IPS-18c (cell line): ENCODE measurements around the gene PTGDR2.

Experiments
- H3K4me3 ChIP-seq: 2 replicates; pipeline ENCODE4 v1.7.0; 2013; ENCODE audit warnings: low read depth, mild to moderate bottlenecking, low read length, moderate library complexity; ENCODE audit not compliant: insufficient read depth
- H3K9me3 ChIP-seq: one replicate; pipeline ENCODE4 v1.6.1; 2013; ENCODE audit warnings: mild to moderate bottlenecking, low read length, moderate library complexity; ENCODE audit not compliant: control insufficient read depth, insufficient read depth

Gene PTGDR2

DNA sequence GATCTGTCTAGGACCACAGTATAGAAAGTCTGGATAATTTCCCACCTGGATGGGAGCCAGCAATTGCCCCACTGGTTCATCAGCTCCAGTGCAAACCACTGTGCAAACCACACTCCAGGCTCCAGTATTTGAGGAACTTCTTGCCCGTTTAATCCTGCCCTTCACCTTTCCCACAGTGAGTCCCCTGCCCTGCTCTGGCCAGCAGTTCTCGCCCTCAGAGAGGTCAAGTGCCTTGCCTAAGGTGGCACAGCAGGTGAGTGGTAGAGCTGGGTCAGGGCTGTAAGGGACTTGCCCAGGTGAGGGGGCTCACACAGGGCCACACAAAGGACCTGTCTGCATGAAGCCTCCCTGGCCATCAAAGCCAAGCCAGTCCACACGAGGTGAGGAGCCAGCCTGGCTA is 46.5 kb downstream of the PTGDR2 start:
- no peak overlapping the region for H3K4me3 ChIP-seq
- H3K9me3 ChIP-seq = no peaks in the 10 kb centered on the region

DNA sequence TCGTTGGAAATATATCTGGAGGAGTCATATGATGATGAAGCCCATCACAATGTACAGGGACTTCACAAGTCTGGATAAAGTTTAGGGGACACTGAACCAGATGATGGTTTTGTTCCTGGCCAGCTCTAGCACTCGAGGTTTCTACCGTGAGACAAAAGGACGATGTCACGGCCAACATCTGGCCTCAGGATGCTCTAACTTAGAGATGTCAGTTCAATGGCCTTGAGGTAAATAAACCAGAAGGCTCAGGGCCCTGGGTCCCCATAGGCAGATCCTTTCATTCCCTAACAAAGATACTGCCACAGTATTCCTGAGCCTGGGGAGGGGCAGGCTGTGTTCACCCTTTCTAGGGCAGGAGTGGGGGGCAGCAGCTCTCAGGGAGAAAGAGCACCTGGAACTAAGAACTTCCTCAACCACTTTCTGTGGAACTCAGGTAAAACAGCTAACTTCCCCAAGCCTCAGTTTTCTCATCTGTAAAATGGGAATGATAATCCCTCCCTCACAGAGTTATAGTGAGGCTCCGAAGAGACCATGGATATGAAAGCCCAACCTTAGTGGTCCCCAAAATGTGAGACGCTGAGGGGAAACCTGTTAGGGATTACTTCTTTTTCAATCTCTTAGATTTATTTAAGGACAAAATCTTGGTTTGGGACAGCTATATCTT is 52.3 kb downstream of the PTGDR2 start:
- H3K9me3 ChIP-seq = no peaks in the 10 kb centered on the region
- H3K4me3 ChIP-seq = no peak overlapping the region

DNA sequence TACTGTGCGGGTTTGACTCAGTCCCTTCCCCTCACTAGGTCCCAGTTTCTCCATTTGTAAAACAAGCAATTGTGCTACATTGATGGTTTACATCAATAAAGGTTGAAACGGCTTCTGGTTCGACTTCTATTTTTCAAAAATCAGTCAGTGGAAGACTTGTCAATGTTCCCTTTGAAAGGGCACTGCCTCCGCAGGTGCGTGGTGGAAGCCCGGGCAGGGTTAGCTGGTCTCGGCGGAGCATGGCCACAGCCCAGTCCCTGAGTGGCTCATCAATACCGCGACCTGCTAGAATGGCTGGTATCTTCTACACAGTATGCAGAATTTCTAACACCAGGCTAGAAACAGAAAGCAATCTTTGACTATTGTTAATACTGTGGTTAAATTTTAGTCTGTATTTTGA is 54.6 kb downstream of the PTGDR2 start:
- no peaks in the 10 kb centered on the region for H3K9me3 ChIP-seq
- H3K4me3 ChIP-seq = no peak overlapping the region
